Naive B cell (primary cell): ENCODE results near the gene NF2. TPM values are rescaled to one million over a fixed set of nuclear protein-coding genes. Genes with fewer than 3 reads are reported as not detected.

Experiments used
- ATAC-seq, 2 donors: fragments of 150-1000 bp; cut with Tn5 transposase; 2 replicates each; pipeline ENCODE4 v1.10.0; 2021; ENCODE audit warnings: low read depth in 2 of 2, mild to moderate bottlenecking in 2 of 2, moderate library complexity in 2 of 2
- DNase-seq: peaks from one replicate; pipeline ENCODE4 v3.0.0; 2022
- H3K27ac Mint-ChIP-seq, 6 donors: one replicate each; pipeline ENCODE4 v1.8.0; 2020 to 2022; ENCODE audit warnings: mild to moderate bottlenecking in 6 of 6, mixed read lengths in 6 of 6, moderate library complexity in 5 of 6, inconsistent platforms in 2 of 6
- H3K27me3 Mint-ChIP-seq, 3 donors: one replicate each; pipeline ENCODE4 v1.8.0; 2021 to 2022; ENCODE audit warnings: mixed read lengths in 3 of 3, mild to moderate bottlenecking in 1 of 3
- H3K36me3 Mint-ChIP-seq, 2 donors: one replicate each; pipeline ENCODE4 v1.8.0; 2020 to 2022; ENCODE audit warnings: mixed read lengths in 2 of 2, inconsistent platforms in 1 of 2, mild to moderate bottlenecking in 1 of 2
- H3K4me1 Mint-ChIP-seq, 3 donors: one replicate each; pipeline ENCODE4 v1.8.0; 2020 to 2022; ENCODE audit warnings: mixed read lengths in 3 of 3, inconsistent platforms in 1 of 3, mild to moderate bottlenecking in 1 of 3, moderate library complexity in 1 of 3
- H3K4me3 Mint-ChIP-seq, 8 donors: one replicate each; pipeline ENCODE4 v1.8.0; 2020 to 2022; ENCODE audit warnings: mild to moderate bottlenecking in 8 of 8, mixed read lengths in 8 of 8, moderate library complexity in 8 of 8, inconsistent platforms in 2 of 8
- H3K9me3 Mint-ChIP-seq, 7 donors: one replicate each; pipeline ENCODE4 v1.8.0; 2020 to 2022; ENCODE audit warnings: mixed read lengths in 7 of 7, mild to moderate bottlenecking in 5 of 7, inconsistent platforms in 2 of 7, moderate library complexity in 1 of 7
- polyA plus RNA-seq, 6 donors: library from polyadenylated mRNA; unstranded; fragments of 300-500 nt; fragmentation: Illumina TruSeq; gene quantifications; one replicate each; pipeline ENCODE4 v1.2.3, GENCODE V29; 2021; ENCODE audit warnings: low read depth in 6 of 6

Gene NF2
- polyA plus RNA-seq, 6 donors from 2014 or later, result 6.5 to 23.7 (median 20.0) TPM

DNA sequence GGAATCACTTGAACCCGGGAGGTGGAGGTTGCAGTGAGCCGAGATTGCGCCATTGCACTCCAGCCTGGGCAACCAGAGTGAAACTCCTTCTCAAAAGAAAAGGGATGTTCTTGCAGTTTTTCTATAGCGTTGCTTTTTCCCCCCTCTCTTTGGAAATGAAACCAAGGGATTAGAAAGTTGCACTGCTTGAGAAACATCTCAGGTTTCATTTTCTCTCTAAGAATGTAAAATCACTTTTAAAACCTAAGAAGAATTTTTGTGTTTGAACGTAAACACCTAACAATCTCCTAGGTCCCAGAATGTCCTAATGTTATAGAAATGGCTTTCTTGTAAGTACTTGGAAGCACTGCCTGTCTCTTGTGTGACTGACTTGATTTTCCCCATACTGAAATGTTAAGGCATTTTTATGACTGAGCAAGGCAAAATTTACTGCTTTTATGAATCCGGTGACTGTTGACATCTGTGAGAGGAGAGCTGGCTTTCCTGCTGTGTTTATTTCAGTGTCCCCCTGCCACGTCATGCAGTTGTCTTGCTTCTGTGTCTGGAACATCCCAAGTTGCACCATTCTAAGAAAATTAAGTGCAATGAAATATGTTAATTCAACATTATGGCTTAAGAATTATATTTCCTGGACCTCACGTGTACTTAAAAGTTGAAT lies 37.7 kb downstream of the NF2 start:
- Mint-ChIP-seq H3K27me3 (no peaks in the 10 kb centered on the region), H3K9me3 (no peaks in the 10 kb centered on the region), H3K4me3 (no peak overlapping the region), H3K36me3 (peaks cover 14 to 16% of the 10 kb centered on the region in 2 donors), H3K27ac (no peak overlapping the region), H3K4me1 (no peaks in the 10 kb centered on the region)
- ATAC-seq, result no peak
- no peak for DNase-seq

DNA sequence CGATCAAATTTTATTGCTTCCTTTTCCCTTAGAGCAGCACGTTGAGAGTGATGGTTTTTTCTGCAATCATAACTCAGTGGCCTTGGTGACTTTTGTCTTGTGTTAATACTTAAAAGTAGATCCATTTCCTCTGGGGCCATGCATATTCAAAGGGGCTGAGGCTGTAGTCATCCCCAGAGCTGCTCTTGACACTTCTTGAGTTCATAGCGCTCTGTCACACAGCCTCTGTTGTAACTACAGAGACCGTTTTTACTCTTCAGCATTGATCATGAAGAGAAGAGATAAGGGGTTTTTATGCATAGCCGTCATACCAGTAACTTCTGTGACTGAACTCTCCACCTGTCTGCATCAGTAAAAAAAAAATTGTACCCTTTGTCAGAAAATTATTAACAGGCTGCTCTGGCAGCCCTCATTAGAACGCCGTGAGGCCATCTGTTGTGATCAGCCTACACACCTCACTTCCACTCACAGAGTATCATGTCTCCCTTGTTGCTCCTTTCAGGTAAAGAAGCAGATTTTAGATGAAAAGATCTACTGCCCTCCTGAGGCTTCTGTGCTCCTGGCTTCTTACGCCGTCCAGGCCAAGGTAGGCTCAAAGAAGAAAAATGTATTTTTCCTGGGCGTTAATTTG lies 38.4 kb downstream of the NF2 start:
- H3K4me3 Mint-ChIP-seq, result no peak overlapping the region
- peaks cover 14 to 16% of the 10 kb centered on the region in 2 donors for H3K36me3 Mint-ChIP-seq
- peak overlapping the region in 1 of 6 donors; percentile 31 for H3K27ac Mint-ChIP-seq
- no peak for ATAC-seq
- no peaks in the 10 kb centered on the region for H3K27me3 Mint-ChIP-seq
- no peaks in the 10 kb centered on the region for H3K9me3 Mint-ChIP-seq
- DNase-seq, result no peak
- no peaks in the 10 kb centered on the region for H3K4me1 Mint-ChIP-seq

DNA sequence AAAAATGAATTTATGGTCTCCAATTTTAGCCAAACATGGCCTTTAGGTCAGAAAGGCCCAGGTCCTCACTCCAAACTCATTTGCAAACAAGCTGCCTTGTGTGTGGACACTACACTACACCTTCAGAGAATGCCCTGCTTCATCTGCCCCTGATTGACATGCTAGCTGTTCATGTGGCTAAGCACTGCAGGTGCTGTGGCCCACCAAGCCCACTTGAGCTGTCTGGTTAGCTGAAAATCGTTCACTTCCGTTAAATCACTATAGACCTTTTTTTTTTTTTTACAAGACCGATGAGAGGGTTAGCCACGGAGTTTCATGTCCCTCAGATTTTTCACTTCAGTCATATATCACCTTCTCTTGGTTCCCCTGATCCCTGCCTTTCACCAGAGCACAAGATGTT lies 39.3 kb downstream of the NF2 start:
- Mint-ChIP-seq H3K36me3 (peaks cover 14 to 16% of the 10 kb centered on the region in 2 donors), H3K27me3 (no peaks in the 10 kb centered on the region), H3K9me3 (no peaks in the 10 kb centered on the region), H3K4me3 (no peak overlapping the region), H3K27ac (peak overlapping the region in 1 of 6 donors; percentile 72), H3K4me1 (peaks cover 0 to 4% (median 0%) of the 10 kb centered on the region in 3 donors)
- DNase-seq, result no peak
- ATAC-seq, result no peak

DNA sequence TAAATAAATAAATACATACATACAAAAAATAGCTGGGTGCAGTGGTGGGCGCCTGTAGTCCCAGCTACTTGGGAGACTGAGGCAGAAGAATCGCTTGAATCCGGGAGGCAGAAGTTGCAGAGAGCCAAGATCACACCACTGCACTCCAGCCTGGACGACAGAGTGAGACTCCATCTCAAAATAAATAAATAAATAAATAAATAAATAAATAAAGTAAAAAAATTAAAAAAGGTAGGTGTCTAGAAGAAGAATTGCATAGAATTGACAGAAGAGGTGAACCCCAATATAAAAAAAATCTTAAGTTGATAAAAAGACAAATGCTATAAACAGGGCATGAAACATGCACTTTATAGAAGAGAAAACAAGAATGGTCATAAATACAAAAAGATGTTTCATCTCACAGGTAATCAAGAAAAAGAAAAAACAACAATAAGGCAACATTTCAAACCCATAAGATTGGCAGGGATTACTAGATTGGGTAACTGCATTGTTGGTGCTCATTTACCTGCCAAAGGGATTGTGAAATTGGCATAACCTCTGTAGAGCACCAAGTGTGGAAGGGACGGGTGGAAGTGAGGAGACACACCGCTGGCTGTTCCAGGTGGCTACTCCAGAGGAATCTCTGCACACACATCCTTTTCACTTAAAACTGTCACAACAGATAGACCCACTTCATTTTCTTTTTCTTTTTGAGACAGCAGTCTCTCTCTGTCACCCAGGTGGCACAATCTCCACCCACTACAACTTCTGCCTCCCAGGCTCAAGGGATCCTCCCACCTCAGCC lies 44.7 kb downstream of the NF2 start:
- DNase-seq (no peak), ATAC-seq (no peak)
- Mint-ChIP-seq H3K9me3 (no peaks in the 10 kb centered on the region), H3K4me3 (no peak overlapping the region), H3K27me3 (no peaks in the 10 kb centered on the region), H3K36me3 (peaks cover 4 to 11% of the 10 kb centered on the region in 2 donors), H3K4me1 (peaks cover 0 to 5% (median 4%) of the 10 kb centered on the region in 3 donors), H3K27ac (no peak overlapping the region)

DNA sequence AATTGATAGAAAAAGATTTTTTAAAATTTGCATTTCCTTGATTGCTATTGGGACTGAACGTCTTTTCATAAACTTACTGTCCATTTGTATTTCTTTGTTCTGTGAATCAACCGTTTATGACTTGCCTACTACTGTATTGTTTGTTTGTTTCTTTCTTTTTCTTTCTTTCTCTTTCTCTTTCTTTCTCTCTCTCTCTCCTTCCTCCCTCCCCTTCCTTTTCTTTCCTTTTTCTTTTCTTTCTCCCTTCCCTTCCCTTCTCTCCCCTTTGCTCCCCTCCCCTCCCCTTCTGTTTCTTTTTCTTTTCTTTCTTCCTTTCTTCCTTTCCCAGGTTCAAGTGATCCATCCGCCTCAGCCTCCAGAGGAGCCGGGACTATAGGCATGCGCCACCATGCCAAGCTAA lies 46.9 kb downstream of the NF2 start:
- peaks cover 0 to 5% (median 4%) of the 10 kb centered on the region in 3 donors for H3K4me1 Mint-ChIP-seq
- H3K27ac Mint-ChIP-seq, result peak overlapping the region in 2 of 6 donors; percentile 39 to 61
- H3K27me3 Mint-ChIP-seq, result no peaks in the 10 kb centered on the region
- no peak overlapping the region for H3K4me3 Mint-ChIP-seq
- no peak for DNase-seq
- ATAC-seq, result no peak
- H3K9me3 Mint-ChIP-seq, result no peaks in the 10 kb centered on the region
- H3K36me3 Mint-ChIP-seq, result peaks cover 6 to 11% of the 10 kb centered on the region in 2 donors

DNA sequence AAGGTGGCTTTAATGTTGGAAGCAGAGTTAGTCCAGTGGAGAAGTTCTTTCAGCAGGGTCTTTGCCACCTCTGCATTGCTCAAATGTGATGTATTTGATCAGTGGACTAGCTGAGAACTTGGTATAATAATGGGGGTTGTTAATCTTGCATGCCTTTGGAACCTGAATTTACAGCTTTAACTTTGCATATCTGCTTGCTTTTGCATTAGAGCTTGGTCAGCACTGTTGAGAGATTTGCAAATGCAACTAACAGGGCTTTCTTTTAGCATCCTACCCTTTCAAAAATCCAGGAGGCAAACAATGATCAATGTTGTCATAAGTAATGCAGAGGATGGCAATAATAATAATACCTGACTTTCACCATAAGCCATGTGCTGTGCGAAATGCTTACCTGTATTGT lies 48.2 kb downstream of the NF2 start:
- Mint-ChIP-seq H3K4me3 (no peak overlapping the region), H3K36me3 (peaks cover 8 to 11% of the 10 kb centered on the region in 2 donors), H3K4me1 (peaks cover 0 to 5% (median 4%) of the 10 kb centered on the region in 3 donors), H3K9me3 (no peaks in the 10 kb centered on the region), H3K27ac (no peak overlapping the region), H3K27me3 (no peaks in the 10 kb centered on the region)
- ATAC-seq, result no peak
- DNase-seq, result no peak

DNA sequence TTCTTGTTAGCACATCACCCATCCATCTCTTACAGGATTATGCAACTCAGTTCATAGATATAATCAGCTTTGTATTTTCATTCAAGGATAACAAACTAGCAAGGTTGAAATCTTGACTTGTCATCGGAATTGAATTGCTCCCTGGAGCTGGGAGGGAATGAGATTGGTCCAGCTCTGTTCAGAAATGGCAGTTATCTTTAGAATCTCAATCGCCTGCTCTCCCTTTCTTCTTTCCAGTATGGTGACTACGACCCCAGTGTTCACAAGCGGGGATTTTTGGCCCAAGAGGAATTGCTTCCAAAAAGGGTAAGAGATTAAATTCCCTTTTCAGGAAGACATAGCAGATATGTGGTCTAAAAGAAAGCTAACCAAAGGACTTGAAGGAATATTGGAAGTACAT lies 51.0 kb downstream of the NF2 start:
- Mint-ChIP-seq H3K27me3 (no peaks in the 10 kb centered on the region), H3K27ac (no peak overlapping the region), H3K9me3 (no peaks in the 10 kb centered on the region), H3K36me3 (peaks cover 4 to 9% of the 10 kb centered on the region in 2 donors), H3K4me1 (peaks cover 8 to 11% (median 9%) of the 10 kb centered on the region in 3 donors), H3K4me3 (no peak overlapping the region)
- DNase-seq (no peak), ATAC-seq (no peak)

DNA sequence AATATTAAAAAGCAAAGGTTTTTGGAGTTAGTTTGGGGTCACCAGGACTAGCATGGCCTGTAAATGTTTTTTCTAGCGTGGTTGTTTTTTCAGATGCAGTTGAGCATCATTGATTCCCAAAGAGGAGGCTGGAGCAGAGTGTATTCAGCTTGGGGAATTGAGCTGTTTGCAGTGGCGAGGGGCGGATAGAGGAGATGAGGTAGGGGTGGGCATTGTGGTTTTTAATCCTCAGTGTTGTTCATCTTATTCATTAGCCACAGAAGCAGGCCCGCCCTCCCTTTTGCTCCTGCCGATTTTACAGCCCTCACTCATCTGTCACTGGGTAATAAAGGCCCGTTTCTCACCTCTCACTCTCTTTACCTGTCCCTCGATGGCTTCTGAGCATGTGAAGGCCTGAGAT lies 51.4 kb downstream of the NF2 start:
- no peak for ATAC-seq
- Mint-ChIP-seq H3K4me1 (peaks cover 8 to 11% (median 9%) of the 10 kb centered on the region in 3 donors), H3K4me3 (no peak overlapping the region), H3K27me3 (no peaks in the 10 kb centered on the region), H3K27ac (no peak overlapping the region), H3K36me3 (peaks cover 4 to 9% of the 10 kb centered on the region in 2 donors), H3K9me3 (no peaks in the 10 kb centered on the region)
- no peak for DNase-seq

DNA sequence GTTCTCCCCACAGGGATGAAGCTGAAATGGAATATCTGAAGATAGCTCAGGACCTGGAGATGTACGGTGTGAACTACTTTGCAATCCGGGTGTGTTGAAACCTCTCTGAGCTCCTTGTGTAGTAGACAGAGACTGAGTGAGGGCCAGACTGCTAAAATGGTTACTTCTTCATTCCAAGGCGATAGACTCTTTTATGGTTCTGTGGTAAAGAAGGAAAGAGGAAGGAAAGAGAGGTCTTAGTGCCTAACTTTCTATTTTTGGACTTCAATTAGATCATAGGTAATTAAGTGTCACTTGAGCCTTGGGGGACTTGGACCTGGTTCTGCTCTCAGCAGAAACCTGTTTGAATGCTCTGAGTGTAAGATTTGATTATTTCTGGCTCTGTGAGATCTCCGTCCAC lies 54.7 kb downstream of the NF2 start:
- Mint-ChIP-seq H3K27me3 (no peaks in the 10 kb centered on the region), H3K27ac (peak overlapping the region in 2 of 6 donors; percentile 23 to 57), H3K4me1 (peaks cover 8 to 11% (median 9%) of the 10 kb centered on the region in 3 donors), H3K9me3 (no peaks in the 10 kb centered on the region), H3K36me3 (peaks cover 4 to 18% of the 10 kb centered on the region in 2 donors), H3K4me3 (peak overlapping the region in 1 of 8 donors; percentile 6)
- peak in 1 of 2 donors; percentile 30 for ATAC-seq
- no peak for DNase-seq

DNA sequence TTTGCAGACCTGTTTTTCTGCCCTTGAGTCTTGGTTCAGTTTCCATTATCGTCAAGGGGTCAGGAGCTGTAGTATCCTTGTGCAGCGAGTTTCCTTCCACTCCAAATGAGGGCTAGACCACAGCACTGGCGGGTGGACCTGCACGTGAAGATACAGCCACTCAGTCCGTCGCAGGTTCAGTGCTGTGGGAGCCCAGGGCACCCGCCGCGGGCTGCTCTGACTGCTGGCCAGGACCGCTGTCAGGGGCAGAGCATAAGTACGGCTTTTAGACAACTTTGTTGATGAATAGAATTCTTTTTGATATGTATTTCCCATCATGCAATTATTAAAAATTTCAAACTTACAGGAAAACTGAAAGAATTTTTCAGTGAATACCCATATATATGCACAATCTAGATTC lies 56.6 kb downstream of the NF2 start:
- Mint-ChIP-seq H3K4me3 (no peak overlapping the region), H3K36me3 (peaks cover 12 to 27% of the 10 kb centered on the region in 2 donors), H3K27ac (no peak overlapping the region), H3K27me3 (no peaks in the 10 kb centered on the region), H3K4me1 (peaks cover 8 to 11% (median 9%) of the 10 kb centered on the region in 3 donors), H3K9me3 (no peaks in the 10 kb centered on the region)
- no peak for ATAC-seq
- DNase-seq, result no peak

DNA sequence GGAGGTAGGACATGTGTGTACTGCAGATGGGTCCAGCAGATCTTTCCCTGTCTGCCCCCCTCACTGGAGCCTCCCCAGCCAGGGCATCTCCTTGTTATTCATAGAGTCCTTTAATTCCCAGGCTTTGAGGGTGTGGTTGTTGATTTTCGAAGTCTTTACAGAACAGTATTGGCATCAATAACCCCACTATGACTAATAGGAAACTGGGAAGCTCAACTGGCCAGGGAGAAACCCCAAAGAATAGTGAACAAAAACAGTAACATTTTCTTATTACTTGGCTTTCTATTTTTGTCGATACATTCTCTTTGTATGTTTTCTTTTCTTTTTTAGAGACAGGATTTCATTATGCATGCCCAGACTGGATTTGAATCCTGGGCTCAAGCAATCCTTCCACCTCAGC lies 57.9 kb downstream of the NF2 start:
- H3K4me1 Mint-ChIP-seq, result peaks cover 8 to 11% (median 9%) of the 10 kb centered on the region in 3 donors
- H3K9me3 Mint-ChIP-seq, result no peaks in the 10 kb centered on the region
- peaks cover 12 to 23% of the 10 kb centered on the region in 2 donors for H3K36me3 Mint-ChIP-seq
- no peaks in the 10 kb centered on the region for H3K27me3 Mint-ChIP-seq
- H3K27ac Mint-ChIP-seq, result peak overlapping the region in 1 of 6 donors; percentile 49
- no peak overlapping the region for H3K4me3 Mint-ChIP-seq
- DNase-seq (no peak), ATAC-seq (no peak)

DNA sequence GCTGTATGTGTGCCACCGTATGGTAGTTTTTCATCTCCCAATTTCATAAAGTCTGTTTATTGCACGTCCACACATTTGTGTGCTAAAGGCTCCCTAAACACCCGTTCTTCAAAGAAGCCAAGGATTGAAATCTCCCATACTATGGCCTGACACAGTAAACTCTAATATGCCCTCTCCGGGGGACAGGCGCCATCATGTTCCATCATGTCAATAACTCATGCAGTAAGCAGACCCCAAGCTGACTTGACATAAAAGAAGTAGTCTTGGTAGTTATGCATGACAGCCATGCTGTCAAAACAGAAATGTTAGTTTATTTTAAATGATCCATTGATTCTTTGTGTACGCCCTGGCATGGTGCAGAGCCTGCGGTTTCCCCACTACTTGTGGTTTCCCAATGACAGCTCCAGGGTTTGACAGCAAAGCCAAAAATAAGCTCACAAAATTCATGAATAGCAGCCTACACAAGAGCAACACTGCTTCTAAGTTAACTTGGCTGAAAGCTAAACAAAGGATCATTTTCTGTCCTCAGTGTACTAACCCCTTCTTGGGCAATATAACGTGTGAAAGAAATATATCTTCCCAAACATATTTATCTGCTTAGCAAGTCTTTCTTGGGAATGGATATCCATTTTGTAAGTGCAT lies 59.9 kb downstream of the NF2 start:
- H3K4me3 Mint-ChIP-seq, result no peak overlapping the region
- H3K27me3 Mint-ChIP-seq, result no peaks in the 10 kb centered on the region
- H3K9me3 Mint-ChIP-seq, result no peaks in the 10 kb centered on the region
- H3K36me3 Mint-ChIP-seq, result peaks cover 16 to 28% of the 10 kb centered on the region in 2 donors
- DNase-seq, result no peak
- no peak overlapping the region for H3K27ac Mint-ChIP-seq
- no peak for ATAC-seq
- H3K4me1 Mint-ChIP-seq, result peaks cover 0 to 3% (median under 1%) of the 10 kb centered on the region in 3 donors

DNA sequence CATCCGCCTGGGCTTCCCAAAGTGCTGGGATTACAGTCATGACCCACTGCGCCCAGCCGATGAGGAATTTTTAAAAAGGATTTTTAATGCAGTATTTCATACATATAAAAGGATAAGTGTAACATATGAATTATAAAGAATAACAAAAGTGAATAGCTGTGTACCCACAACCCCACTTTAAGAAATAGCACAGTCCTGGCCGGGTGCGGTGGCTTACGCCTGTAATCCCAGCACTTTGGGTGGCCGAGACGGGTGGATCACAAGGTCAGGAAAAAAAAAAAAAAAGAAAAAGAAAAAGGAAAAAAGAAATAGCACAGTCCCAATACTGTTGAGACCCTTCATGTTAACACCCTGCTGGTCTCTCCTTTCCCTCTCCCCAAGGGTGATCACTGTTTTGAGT lies 62.1 kb downstream of the NF2 start:
- no peaks in the 10 kb centered on the region for H3K9me3 Mint-ChIP-seq
- ATAC-seq, result no peak
- peaks cover 17 to 42% of the 10 kb centered on the region in 2 donors for H3K36me3 Mint-ChIP-seq
- peak overlapping the region in 1 of 6 donors; percentile 83 for H3K27ac Mint-ChIP-seq
- no peak overlapping the region for H3K4me3 Mint-ChIP-seq
- H3K4me1 Mint-ChIP-seq, result no peaks in the 10 kb centered on the region
- H3K27me3 Mint-ChIP-seq, result no peaks in the 10 kb centered on the region
- DNase-seq, result no peak
